GM12873 (cell line): ENCODE data around the gene SLC5A6.

Experiments used
- TF ChIP-seq, protein P1 (sequence below): IDR thresholded peaks from 2 replicates; pipeline ENCODE4 v1.5.1; 2012; ENCODE audit warnings: low read depth, mild to moderate bottlenecking, moderate library complexity, low read length, control low read depth; ENCODE audit not compliant: insufficient read depth; ENCODE audit errors: missing control alignments

Gene SLC5A6

DNA sequence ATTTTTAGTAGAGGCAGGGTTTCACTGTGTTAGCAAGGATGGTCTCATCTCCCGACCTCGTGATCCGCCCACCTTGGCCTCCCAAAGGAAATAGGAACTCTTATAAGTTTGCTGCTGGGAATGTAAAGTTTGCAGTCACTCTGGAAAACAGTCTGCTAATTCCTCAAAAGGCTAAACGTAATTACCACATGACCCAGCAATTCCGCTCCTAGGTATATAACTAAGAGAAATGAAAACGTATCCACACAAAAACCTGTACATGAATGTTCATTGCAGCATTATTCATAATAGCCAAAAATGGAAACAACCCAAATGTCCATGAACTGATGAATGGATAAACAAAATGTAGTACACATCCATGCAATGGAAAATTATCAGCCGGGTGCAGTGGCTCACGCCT, 22.1 kb downstream of the SLC5A6 start:
- TF ChIP-seq, protein P1, sequence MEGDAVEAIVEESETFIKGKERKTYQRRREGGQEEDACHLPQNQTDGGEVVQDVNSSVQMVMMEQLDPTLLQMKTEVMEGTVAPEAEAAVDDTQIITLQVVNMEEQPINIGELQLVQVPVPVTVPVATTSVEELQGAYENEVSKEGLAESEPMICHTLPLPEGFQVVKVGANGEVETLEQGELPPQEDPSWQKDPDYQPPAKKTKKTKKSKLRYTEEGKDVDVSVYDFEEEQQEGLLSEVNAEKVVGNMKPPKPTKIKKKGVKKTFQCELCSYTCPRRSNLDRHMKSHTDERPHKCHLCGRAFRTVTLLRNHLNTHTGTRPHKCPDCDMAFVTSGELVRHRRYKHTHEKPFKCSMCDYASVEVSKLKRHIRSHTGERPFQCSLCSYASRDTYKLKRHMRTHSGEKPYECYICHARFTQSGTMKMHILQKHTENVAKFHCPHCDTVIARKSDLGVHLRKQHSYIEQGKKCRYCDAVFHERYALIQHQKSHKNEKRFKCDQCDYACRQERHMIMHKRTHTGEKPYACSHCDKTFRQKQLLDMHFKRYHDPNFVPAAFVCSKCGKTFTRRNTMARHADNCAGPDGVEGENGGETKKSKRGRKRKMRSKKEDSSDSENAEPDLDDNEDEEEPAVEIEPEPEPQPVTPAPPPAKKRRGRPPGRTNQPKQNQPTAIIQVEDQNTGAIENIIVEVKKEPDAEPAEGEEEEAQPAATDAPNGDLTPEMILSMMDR: no peak

DNA sequence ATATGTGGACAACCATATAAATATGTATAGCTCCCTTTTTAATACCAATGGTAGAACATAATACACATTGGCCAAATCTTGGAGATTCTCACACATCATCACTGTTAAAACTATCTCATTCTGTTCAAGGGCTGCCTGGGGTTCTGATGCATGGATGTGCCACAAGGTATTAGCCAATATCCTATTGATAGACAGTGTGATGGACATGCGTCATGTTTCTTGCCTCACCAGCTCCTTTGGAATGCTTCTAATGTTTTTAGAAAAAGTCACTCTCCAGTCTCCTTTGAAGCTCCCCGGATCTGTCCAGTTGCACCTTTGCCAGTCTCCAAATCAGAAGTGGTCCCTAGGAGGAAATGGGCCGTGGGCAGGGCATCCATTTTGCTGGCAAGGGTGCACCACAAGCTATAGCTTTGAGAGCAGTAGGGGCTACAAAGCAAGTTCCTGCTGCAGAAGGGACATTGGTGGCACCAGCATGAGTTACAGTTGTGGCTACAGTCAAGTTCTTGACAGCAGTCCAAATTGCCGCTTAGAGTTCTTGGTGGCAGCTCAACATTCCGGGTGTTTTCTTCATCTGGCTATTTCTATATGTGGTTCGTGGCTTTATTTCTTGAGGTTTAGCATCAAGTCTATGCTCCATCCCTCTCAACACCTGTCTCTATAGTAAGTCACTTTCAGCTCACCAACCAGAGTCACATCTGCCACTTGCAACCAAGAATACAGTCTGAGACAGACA, 25.3 kb downstream of the SLC5A6 start:
- TF ChIP-seq, protein P1: no peak

DNA sequence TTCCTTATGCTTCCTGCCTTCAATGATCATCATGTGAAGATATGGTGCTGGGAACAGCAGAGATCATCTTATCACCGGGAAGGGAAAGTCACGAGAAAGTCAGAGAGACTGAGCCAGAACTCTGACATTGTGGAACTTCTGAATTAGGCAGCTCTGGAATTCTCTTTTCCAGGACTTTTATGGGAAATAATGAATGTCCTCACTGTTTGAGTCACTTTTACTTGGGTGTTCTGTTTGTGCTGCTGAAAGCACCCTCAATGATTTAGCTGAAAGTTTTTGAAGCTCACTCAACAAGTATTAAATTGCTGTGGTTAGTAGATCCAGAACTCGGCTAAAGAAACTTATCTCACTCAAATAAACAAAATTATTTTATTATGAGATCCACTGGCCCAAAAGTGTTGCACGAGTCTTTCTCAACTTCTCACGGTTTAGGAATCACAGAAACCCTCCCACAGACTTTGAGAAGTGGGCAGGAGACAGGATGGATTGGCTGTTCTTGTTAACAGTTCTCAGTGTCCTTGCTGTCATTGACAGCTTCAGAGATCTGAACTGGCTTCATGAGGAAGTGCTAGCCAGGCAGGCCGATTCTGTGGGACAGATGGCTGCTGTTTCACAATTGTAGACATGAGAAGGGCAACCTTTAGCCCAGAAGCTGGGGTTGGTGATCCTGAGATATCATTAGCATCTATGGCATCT, 26.6 kb downstream of the SLC5A6 start:
- TF ChIP-seq, protein P1: no peak

DNA sequence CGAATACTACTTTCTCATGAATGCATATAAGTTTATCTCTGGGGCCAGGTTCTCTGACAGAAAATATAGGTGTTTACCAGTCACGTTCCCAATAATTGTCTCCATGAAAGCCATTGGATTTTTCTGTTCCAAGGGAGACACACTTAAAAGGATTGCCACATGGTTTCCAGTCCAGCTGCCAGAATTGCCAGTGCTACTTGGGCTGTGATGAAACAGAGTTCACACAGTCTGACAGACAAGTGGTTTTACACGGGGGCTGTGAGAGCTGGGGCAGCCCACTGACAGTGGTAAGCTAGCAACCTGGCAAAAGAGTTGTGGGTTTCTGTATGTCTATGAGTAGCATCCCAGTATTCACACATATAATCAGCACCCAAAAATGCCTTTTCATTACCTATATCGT, 28.0 kb downstream of the SLC5A6 start:
- TF ChIP-seq, protein P1: no peak

DNA sequence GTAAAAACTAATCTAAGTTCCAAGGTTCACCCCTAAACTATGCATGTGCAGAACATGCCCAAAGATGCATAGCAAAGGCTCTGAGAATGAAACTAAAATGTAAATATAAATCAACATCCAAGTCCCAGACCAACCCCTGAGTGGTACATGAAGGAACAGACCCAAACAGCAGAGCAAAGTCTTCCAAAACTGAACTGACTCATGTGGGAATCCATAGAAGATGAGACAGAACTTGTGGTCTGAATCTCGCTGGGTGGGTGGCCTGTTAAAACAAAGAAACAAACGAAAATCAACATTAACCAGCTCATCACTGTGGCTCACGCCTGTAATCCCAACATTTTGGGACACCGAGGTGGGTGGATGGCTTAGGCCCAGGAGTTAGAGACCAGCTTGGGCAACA, 29.7 kb downstream of the SLC5A6 start:
- TF ChIP-seq, protein P1: no peak

DNA sequence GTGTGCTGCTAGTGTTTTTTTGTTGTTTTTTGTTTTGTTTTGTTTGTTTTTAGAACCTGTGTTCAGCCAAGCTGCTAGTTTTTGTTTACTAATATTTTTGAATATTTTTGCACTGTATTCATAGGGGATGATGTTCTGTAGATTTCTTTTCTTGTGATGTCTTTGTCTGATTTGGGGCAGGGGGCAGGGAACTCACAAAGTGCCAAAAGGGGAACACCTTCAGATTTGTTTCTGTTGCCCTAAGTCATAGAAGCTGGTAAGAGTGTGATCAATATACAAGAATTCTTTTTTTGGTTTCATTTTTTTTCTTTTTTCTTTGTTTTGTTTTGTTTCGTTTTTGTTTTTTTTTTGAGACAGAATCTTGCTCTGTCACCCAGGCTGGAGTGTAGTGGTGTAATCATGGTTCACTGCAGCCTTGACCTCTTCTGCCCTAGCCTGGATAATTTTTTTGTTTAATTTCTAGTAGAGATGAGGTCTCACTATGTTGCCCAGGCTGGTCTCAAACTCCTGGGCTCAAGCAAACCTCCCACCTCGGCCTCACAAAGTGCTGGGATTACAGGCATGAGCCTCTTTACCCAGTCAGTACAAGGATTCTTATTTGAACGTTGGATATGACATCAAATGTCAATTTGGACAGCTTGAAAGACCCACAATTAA, 32.6 kb downstream of the SLC5A6 start:
- TF ChIP-seq, protein P1: no peak

DNA sequence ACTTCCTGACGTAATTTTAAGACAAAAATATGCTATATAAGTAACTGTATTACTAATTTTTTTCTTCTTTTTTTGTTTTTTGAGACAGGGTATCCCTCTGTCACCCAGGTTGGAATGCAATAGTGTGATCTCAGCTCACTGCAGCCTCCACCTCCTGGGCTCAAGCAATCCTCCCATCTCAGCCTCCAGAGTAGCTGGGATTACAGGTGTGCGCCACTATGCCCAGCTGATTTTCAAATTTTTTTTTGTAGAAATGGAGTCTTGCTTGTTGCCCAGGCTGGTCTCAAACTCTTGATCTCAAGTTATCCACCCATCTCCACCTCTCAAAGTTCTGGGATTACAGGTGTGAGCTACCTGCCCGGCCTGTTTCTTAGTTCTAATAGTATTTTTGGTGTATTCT, 33.6 kb downstream of the SLC5A6 start:
- TF ChIP-seq, protein P1: no peak
